ENCODE results near the gene TFDP1.

DNA sequence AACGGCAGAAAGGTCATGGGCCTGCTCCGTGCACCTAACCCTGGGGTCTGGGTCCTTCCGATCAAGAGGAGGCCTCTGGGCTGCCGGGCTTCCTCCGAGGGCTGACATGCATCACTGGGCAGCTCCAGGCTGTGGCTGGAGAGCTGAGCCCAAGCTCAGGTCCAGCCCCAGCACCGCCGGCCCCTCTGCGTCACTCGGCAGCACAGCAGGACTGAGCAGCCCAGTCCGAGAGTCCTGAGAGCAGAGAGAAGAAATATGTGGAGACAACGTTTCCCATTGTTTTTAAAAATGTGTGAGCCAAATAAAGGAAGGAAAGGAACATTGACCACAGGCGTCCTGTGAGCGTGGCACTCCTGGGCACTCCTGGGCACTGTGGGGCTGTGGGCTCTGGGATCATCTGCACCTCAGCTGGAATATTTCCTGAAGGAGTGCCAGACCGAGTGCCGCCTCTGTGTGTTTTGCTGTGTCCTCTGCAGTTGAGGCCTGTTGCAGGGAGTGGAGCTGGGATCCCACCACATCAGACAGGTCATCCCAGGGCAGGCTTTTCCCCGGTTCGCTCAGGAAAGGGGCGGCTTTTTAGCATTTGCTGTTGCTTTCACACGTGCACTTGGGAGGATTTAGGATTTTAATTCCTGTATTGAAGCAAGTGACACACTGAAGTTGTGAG, 37.8 kb upstream of the TFDP1 start:
- TF ChIP-seq, protein P1, sequence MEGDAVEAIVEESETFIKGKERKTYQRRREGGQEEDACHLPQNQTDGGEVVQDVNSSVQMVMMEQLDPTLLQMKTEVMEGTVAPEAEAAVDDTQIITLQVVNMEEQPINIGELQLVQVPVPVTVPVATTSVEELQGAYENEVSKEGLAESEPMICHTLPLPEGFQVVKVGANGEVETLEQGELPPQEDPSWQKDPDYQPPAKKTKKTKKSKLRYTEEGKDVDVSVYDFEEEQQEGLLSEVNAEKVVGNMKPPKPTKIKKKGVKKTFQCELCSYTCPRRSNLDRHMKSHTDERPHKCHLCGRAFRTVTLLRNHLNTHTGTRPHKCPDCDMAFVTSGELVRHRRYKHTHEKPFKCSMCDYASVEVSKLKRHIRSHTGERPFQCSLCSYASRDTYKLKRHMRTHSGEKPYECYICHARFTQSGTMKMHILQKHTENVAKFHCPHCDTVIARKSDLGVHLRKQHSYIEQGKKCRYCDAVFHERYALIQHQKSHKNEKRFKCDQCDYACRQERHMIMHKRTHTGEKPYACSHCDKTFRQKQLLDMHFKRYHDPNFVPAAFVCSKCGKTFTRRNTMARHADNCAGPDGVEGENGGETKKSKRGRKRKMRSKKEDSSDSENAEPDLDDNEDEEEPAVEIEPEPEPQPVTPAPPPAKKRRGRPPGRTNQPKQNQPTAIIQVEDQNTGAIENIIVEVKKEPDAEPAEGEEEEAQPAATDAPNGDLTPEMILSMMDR (IDR thresholded peaks at IDR 0.05), result no peak
- no peak for TF ChIP-seq POLR2A (IDR thresholded peaks at IDR 0.05)

Measured in uterus (tissue), 2 donors.